SK-N-MC (cell line): ENCODE results near the gene TXLNB.
"Not testable (repeated sequence)": the region's sequence is repeated elsewhere in the genome, so short reads cannot be mapped to it uniquely, and the experiment has no call there.

Experiments used
- EZH2 ChIP-seq: fragments of 200-600 bp; sonication (generic); IDR thresholded peaks from one replicate; pipeline ENCODE4 v1.6.1; 2017; ENCODE audit warnings: antibody characterized with exemption
- FOXP2 ChIP-seq: optimal IDR thresholded peaks from 2 replicates; pipeline ENCODE3; 2011; ENCODE audit warnings: mild to moderate bottlenecking, moderate library complexity; ENCODE audit not compliant: insufficient read depth; ENCODE audit errors: extremely low read length, control extremely low read depth

- not testable (repeated sequence) for TF ChIP-seq EZH2, FOXP2
Measured at GRCh38 chr6:139210766-139211165, 81.0 kb downstream of the TXLNB start.
